ENCODE results near the gene CDON. TPM values are rescaled to one million over a fixed set of nuclear protein-coding genes. Genes with fewer than 3 reads are reported as not detected.

CDON gene
- total and polyA plus RNA-seq, 9 of the 15 experiments (the other 6 are each of a cell fraction or from before 2014, with no cell fraction given), result 0.08 to 0.64 (median 0.40) TPM

DNA sequence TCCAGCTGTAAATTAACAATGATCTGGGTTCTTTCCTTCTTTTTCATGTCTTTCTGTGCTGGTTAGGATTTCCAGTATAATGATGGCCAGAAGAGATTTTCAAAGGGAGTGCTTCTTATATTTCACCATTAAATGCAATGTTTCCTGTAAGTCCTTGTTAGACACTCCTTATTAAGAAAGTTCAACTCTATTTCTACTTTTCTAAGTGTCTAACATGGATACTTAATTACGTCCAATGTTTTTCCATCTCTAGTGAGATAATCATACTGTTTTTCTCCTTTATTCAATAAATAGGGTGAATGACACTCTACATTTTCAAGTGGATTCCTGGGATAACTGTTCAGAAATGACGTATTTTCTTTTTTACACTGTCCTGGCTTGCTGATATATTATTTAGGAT lies 49.8 kb downstream of the CDON start:
- ATAC-seq (no peak), DNase-seq (ENCODE audit: extremely low read depth in 1 of 4, low spot score in 3 of 4) (no peak), FAIRE-seq (peak; percentile 29)
- ChIA-PET CTCF (ENCODE audit: low intra/inter-chr PET ratio) (no interaction called here), POLR2A (no interaction called here)
- H2AFZ ChIP-seq (ENCODE audit: low read depth, low read length), result no peak overlapping the region
- no TSS peak for BruUV-seq (replicated peaks)
- H3K79me2 ChIP-seq (ENCODE audit: control insufficient read depth, insufficient read depth, low read length), result no peaks in the 10 kb centered on the region
- no peaks in the 10 kb centered on the region for H3K9me1 ChIP-seq (ENCODE audit: control insufficient read depth, insufficient read depth, low read length)
- WGBS (ENCODE audit: insufficient coverage, low coverage, missing lambda C conversion rate), result 0% methylated on average over 2 of the region's 2 CpGs
- H3K4me3 ChIP-seq, result no peak overlapping the region
- H3K27ac ChIP-seq (ENCODE audit: extremely low read depth, low read depth, low read length), result no peak overlapping the region
- intact Hi-C loops (cut with micrococcal nuclease), result no loop called here
- H3K36me3 ChIP-seq (ENCODE audit: control insufficient read depth, insufficient read depth, low read length), result no peaks in the 10 kb centered on the region
- no peak overlapping the region for H3K9ac ChIP-seq (ENCODE audit: insufficient read depth in 1 of 2, low read depth in 2 of 2, low read length in 2 of 2)
- TF ChIP-seq PTTG1 (tag; IDR thresholded peaks at IDR 0.05; ENCODE audit: low read depth) (no peak), ZKSCAN1 (IDR thresholded peaks at IDR 0.05; ENCODE audit: low read depth, low read length) (no peak), ZNF224 (CRISPR knock-in tag; IDR thresholded peaks at IDR 0.05) (no peak), ZNF232 (CRISPR knock-in tag; IDR thresholded peaks at IDR 0.05) (no peak), SOX6 (IDR thresholded peaks at IDR 0.05) (no peak), KDM2B (CRISPR knock-in tag; IDR thresholded peaks at IDR 0.05) (no peak)
- TF ChIP-seq, protein P1, sequence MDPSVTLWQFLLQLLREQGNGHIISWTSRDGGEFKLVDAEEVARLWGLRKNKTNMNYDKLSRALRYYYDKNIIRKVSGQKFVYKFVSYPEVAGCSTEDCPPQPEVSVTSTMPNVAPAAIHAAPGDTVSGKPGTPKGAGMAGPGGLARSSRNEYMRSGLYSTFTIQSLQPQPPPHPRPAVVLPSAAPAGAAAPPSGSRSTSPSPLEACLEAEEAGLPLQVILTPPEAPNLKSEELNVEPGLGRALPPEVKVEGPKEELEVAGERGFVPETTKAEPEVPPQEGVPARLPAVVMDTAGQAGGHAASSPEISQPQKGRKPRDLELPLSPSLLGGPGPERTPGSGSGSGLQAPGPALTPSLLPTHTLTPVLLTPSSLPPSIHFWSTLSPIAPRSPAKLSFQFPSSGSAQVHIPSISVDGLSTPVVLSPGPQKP (CRISPR knock-in tag; IDR thresholded peaks at IDR 0.05), result no peak
- peaks cover 19% of the 10 kb centered on the region in 2 experiments for H3K27me3 ChIP-seq (ENCODE audit: control insufficient read depth in 2 of 2, insufficient read depth in 2 of 2, low read length in 2 of 2)
- H3K9me3 ChIP-seq (replicated peaks; ENCODE audit: control insufficient read depth, insufficient read depth, low read depth, low read length), result no peaks in the 10 kb centered on the region
- H4K20me1 ChIP-seq (replicated peaks; ENCODE audit: control insufficient read depth, insufficient read depth, low read length), result no peaks in the 10 kb centered on the region
- no peaks in the 10 kb centered on the region for H3K4me1 ChIP-seq (replicated peaks in 1 of 2; ENCODE audit: control insufficient read depth in 2 of 2, insufficient read depth in 2 of 2, low read length in 2 of 2)
- H3K4me2 ChIP-seq (ENCODE audit: insufficient read depth, low read length), result no peak overlapping the region
- in situ Hi-C loops (cut with MboI), result no loop called here
